ENCODE data around the gene DAPK1.

DNA sequence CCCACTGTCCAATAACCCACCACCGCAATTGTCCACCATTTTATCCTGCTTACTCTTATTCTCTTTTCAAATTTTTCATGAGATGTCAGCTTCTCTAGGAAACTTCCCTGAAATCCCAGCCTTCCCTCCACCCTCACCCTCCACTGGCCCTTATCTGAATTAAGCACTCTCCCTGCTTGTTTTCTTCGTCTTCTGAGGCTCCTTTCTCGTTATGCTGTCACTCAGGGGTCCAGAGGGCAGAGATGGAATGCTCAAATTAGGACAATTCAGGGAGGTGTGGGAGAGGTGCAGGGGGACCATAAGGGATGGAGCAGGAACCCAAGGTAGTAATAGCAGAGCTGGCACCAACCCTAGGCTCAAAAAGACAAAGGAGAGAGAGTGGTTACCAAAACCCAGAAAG, 5.0 kb upstream of the DAPK1 start:
- TF ChIP-seq, protein P1, sequence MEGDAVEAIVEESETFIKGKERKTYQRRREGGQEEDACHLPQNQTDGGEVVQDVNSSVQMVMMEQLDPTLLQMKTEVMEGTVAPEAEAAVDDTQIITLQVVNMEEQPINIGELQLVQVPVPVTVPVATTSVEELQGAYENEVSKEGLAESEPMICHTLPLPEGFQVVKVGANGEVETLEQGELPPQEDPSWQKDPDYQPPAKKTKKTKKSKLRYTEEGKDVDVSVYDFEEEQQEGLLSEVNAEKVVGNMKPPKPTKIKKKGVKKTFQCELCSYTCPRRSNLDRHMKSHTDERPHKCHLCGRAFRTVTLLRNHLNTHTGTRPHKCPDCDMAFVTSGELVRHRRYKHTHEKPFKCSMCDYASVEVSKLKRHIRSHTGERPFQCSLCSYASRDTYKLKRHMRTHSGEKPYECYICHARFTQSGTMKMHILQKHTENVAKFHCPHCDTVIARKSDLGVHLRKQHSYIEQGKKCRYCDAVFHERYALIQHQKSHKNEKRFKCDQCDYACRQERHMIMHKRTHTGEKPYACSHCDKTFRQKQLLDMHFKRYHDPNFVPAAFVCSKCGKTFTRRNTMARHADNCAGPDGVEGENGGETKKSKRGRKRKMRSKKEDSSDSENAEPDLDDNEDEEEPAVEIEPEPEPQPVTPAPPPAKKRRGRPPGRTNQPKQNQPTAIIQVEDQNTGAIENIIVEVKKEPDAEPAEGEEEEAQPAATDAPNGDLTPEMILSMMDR (IDR thresholded peaks at IDR 0.05): no peak
- no peak for TF ChIP-seq POLR2A (IDR thresholded peaks at IDR 0.05)
